ENCODE measurements around the gene SEH1L. TPM values are rescaled to one million over a fixed set of nuclear protein-coding genes. Genes with fewer than 3 reads are reported as not detected.

SEH1L gene
- total RNA-seq, 1 experiment from 2014 or later: 98.3 TPM

- Histone ChIP-seq H3K79me2 (ENCODE audit: low read depth) (no peaks in the 10 kb centered on the region), H2AFZ (no peak overlapping the region), H3K27me3 (ENCODE audit: insufficient read depth, low read depth) (no peaks in the 10 kb centered on the region), H3K4me3 (no peak overlapping the region), H3F3A (ENCODE audit: insufficient read depth, low read depth) (no peaks in the 10 kb centered on the region; the same call in 1 of the 2 replicates), H3K36me3 (ENCODE audit: low read depth) (peaks cover 20% of the 10 kb centered on the region), H3K9me2 (ENCODE audit: insufficient read depth) (no peaks in the 10 kb centered on the region), H4K20me1 (ENCODE audit: insufficient read depth) (peaks cover 3% of the 10 kb centered on the region; the same call in 1 of the 2 replicates), H3K4me2 (no peak overlapping the region), H3K9me3 (ENCODE audit: insufficient read depth, low read depth) (no peaks in the 10 kb centered on the region), H3K27ac (no peak overlapping the region), H3K4me1 (replicated peaks; ENCODE audit: insufficient read depth) (no peaks in the 10 kb centered on the region)
- ChIA-PET CTCF (no interaction called here), POLR2A (ENCODE audit: unreplicated experiment) (no interaction called here)
- no peak for TF ChIP-seq CTCF (conservative IDR thresholded peaks at IDR 0.05)
- no peak for TF ChIP-seq EZH2 (IDR thresholded peaks at IDR 0.05; ENCODE audit: low read depth)
- no TSS peak for BruUV-seq (replicated peaks)
- no peak for DNase-seq
- intact Hi-C loops (cut with micrococcal nuclease; ENCODE audit: unreplicated experiment): no loop called here
Measured at GRCh38 chr18:13017247-13017875, 69.5 kb downstream of the SEH1L start.

GRCh38 chr18:13018374-13018773, 70.6 kb downstream of the SEH1L start:
- POLR2A ChIA-PET (ENCODE audit: unreplicated experiment): no interaction called here
- Histone ChIP-seq H3K79me2 (ENCODE audit: low read depth) (0 out of 2 replicates have a peak, but pooled peaks cover 6% of the 10 kb centered on the region), H3K27ac (no peak overlapping the region), H4K20me1 (ENCODE audit: insufficient read depth) (peaks cover 2% of the 10 kb centered on the region; the same call in 1 of the 2 replicates), H3K4me3 (no peak overlapping the region), H3K4me2 (no peak overlapping the region), H3K36me3 (ENCODE audit: low read depth) (peaks cover 19% of the 10 kb centered on the region; the same call in 1 of the 2 replicates), H2AFZ (no peak overlapping the region), H3K4me1 (replicated peaks; ENCODE audit: insufficient read depth) (no peaks in the 10 kb centered on the region), H3K9me3 (ENCODE audit: insufficient read depth, low read depth) (no peaks in the 10 kb centered on the region), H3F3A (ENCODE audit: insufficient read depth, low read depth) (no peaks in the 10 kb centered on the region; the same call in 1 of the 2 replicates), H3K27me3 (ENCODE audit: insufficient read depth, low read depth) (no peaks in the 10 kb centered on the region), H3K9me2 (ENCODE audit: insufficient read depth) (no peaks in the 10 kb centered on the region)
- CTCF ChIA-PET: no interaction called here
- DNase-seq: no peak
- intact Hi-C loops (cut with micrococcal nuclease; ENCODE audit: unreplicated experiment): no loop called here
- no TSS peak for BruUV-seq (replicated peaks)
- TF ChIP-seq CTCF (conservative IDR thresholded peaks at IDR 0.05) (no peak), EZH2 (IDR thresholded peaks at IDR 0.05; ENCODE audit: low read depth) (no peak)

GRCh38 chr18:13019301-13019700, 71.5 kb downstream of the SEH1L start:
- CTCF ChIA-PET: no interaction called here
- Histone ChIP-seq H3K4me1 (replicated peaks; ENCODE audit: insufficient read depth) (no peaks in the 10 kb centered on the region), H3K27me3 (ENCODE audit: insufficient read depth, low read depth) (no peaks in the 10 kb centered on the region), H3K4me3 (no peak overlapping the region), H3K4me2 (no peak overlapping the region), H4K20me1 (ENCODE audit: insufficient read depth) (peaks cover 6% of the 10 kb centered on the region; the same call in 1 of the 2 replicates), H3K27ac (0 out of 2 replicates have a peak overlapping the region, but pooled peaks have one; percentile 6), H3F3A (ENCODE audit: insufficient read depth, low read depth) (no peaks in the 10 kb centered on the region; the same call in 1 of the 2 replicates), H2AFZ (no peak overlapping the region), H3K9me3 (ENCODE audit: insufficient read depth, low read depth) (no peaks in the 10 kb centered on the region), H3K9me2 (ENCODE audit: insufficient read depth) (no peaks in the 10 kb centered on the region), H3K36me3 (ENCODE audit: low read depth) (peaks cover 14% of the 10 kb centered on the region; the same call in 1 of the 2 replicates), H3K79me2 (ENCODE audit: low read depth) (0 out of 2 replicates have a peak, but pooled peaks cover 9% of the 10 kb centered on the region)
- intact Hi-C loops (cut with micrococcal nuclease; ENCODE audit: unreplicated experiment): no loop called here
- DNase-seq: no peak
- TF ChIP-seq CTCF (conservative IDR thresholded peaks at IDR 0.05) (no peak), EZH2 (IDR thresholded peaks at IDR 0.05; ENCODE audit: low read depth) (no peak)
- POLR2A ChIA-PET (ENCODE audit: unreplicated experiment): no interaction called here
- BruUV-seq (replicated peaks): no TSS peak

Measured in PC-9 (cell line).